SH-SY5Y (cell line): ENCODE measurements around the gene C11orf68.

Experiments
- GATA2 ChIP-seq: IDR thresholded peaks from 2 replicates; pipeline ENCODE4 v1.6.1; 2011; ENCODE audit warnings: mild to moderate bottlenecking, low read depth, low read length
- GATA3 ChIP-seq: IDR thresholded peaks from 2 replicates; pipeline ENCODE4 v1.6.1; 2011; ENCODE audit warnings: low read depth, mild to moderate bottlenecking, low read length, moderate library complexity

GRCh38 chr11:65932558-65932919, 13.7 kb upstream of the C11orf68 start:
- no peak for TF ChIP-seq GATA2
- no peak for TF ChIP-seq GATA3
